ENCODE measurements around the gene CSF1. TPM values are rescaled to one million over a fixed set of nuclear protein-coding genes. Genes with fewer than 3 reads are reported as not detected.

Gene CSF1
- total and polyA plus RNA-seq, 2 experiments from 2014 or later: 9.1 to 19.1 TPM

DNA sequence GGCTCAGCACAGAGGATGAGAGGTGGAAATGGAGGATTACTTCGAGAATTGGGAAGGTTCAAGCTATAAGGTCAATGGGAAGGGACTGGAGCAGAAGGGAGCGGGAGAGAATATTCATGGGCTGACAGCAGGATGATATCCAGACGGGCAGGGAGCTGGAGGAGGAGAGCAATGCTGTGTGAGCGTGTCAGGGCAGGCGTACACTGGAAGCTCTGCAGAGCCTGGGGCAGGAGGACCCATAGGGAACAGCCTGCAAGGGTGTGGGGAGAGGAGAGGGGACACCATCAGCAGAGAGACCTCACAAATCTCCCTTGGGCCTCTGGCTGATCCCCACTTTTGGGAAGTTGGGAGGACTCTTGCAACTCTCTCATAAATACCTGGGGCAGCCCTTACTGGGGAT, 13.7 kb downstream of the CSF1 start:
- TF ChIP-seq EZH2 (IDR thresholded peaks at IDR 0.05; ENCODE audit: borderline replicate concordance): no peak
- TF ChIP-seq, protein P1, sequence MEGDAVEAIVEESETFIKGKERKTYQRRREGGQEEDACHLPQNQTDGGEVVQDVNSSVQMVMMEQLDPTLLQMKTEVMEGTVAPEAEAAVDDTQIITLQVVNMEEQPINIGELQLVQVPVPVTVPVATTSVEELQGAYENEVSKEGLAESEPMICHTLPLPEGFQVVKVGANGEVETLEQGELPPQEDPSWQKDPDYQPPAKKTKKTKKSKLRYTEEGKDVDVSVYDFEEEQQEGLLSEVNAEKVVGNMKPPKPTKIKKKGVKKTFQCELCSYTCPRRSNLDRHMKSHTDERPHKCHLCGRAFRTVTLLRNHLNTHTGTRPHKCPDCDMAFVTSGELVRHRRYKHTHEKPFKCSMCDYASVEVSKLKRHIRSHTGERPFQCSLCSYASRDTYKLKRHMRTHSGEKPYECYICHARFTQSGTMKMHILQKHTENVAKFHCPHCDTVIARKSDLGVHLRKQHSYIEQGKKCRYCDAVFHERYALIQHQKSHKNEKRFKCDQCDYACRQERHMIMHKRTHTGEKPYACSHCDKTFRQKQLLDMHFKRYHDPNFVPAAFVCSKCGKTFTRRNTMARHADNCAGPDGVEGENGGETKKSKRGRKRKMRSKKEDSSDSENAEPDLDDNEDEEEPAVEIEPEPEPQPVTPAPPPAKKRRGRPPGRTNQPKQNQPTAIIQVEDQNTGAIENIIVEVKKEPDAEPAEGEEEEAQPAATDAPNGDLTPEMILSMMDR (IDR thresholded peaks at IDR 0.05; ENCODE audit: poor library complexity): no peak
- no peak for TF ChIP-seq EZH2phosphoT487 (IDR thresholded peaks at IDR 0.05; ENCODE audit: low read depth, severe bottlenecking, unreplicated experiment)
- no peaks in the 10 kb centered on the region for H4K20me1 ChIP-seq (ENCODE audit: insufficient read depth, poor library complexity, severe bottlenecking)
- H3K27me3 ChIP-seq: no peaks in the 10 kb centered on the region
- H3K27ac ChIP-seq: no peak overlapping the region
- no peaks in the 10 kb centered on the region for H3K36me3 ChIP-seq (replicated peaks; ENCODE audit: insufficient read depth, low read depth)
- H3K9me2 ChIP-seq (replicated peaks; ENCODE audit: insufficient read depth): no peaks in the 10 kb centered on the region
- no peak overlapping the region for H2AFZ ChIP-seq
- 73% methylated on average over 5 of the region's 5 CpGs for WGBS (ENCODE audit: low lambda C conversion rate, missing lambda C conversion rate)
- H3K9me3 ChIP-seq (ENCODE audit: low read depth): no peaks in the 10 kb centered on the region
- no peaks in the 10 kb centered on the region for H3K79me2 ChIP-seq
- no peak overlapping the region for H3K4me2 ChIP-seq
- peaks cover 8% of the 10 kb centered on the region for H3K4me1 ChIP-seq (ENCODE audit: insufficient read depth)
- no peak for DNase-seq (ENCODE audit: low spot score)
- no peak overlapping the region for H3K4me3 ChIP-seq

DNA sequence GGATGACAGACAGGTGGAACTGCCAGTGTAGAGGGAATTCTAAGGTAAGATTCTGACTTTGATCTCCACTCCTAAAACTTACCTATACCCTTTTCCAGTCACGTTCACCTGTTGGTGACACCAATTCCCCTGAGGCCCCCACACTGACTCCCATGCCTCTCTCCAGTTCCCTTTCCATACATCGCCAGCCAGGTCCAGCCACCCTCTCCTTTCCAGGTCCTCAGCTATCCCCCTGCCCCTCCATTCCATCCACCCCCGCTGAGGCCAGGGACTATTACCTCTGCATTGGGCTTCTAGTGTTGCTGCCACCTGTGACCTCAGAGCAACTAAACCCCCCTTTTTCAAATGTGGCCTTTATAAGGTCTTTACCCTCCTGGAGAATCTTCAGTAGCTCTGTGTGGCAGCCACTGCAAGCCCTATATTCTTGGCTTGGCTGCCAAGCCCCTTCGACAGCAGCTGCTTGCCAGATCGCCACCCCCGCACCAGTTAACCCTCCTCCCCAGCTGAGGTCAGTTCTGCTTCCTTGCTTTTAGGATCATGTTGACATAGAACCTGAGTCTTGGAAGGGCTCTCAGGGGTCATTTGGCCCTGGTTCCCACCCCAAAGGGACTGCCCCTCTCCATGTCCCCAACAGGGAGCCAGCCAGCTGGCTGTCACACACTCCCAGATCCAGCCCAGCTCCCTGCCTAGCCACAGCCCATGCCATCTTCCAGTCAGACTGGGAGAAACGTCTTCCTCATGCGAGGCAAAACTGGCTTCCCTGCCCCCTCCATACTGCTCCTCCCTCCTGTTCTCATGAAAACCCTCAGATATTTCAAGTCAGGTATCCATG, 14.7 kb downstream of the CSF1 start:
- no peak overlapping the region for H3K4me3 ChIP-seq
- H3K27ac ChIP-seq: no peak overlapping the region
- no peak for DNase-seq (ENCODE audit: low spot score)
- WGBS (ENCODE audit: low lambda C conversion rate, missing lambda C conversion rate): 89% methylated on average over 8 of the region's 8 CpGs
- H3K4me2 ChIP-seq: no peak overlapping the region
- H4K20me1 ChIP-seq (ENCODE audit: insufficient read depth, poor library complexity, severe bottlenecking): no peaks in the 10 kb centered on the region
- no peak overlapping the region for H2AFZ ChIP-seq
- H3K27me3 ChIP-seq: no peaks in the 10 kb centered on the region
- peaks cover 8% of the 10 kb centered on the region for H3K4me1 ChIP-seq (ENCODE audit: insufficient read depth)
- TF ChIP-seq, protein P1 (IDR thresholded peaks at IDR 0.05; ENCODE audit: poor library complexity): no peak
- no peak for TF ChIP-seq EZH2 (IDR thresholded peaks at IDR 0.05; ENCODE audit: borderline replicate concordance)
- no peak for TF ChIP-seq EZH2phosphoT487 (IDR thresholded peaks at IDR 0.05; ENCODE audit: low read depth, severe bottlenecking, unreplicated experiment)
- no peaks in the 10 kb centered on the region for H3K36me3 ChIP-seq (replicated peaks; ENCODE audit: insufficient read depth, low read depth)
- no peaks in the 10 kb centered on the region for H3K9me3 ChIP-seq (ENCODE audit: low read depth)
- no peaks in the 10 kb centered on the region for H3K79me2 ChIP-seq
- H3K9me2 ChIP-seq (replicated peaks; ENCODE audit: insufficient read depth): no peaks in the 10 kb centered on the region

DNA sequence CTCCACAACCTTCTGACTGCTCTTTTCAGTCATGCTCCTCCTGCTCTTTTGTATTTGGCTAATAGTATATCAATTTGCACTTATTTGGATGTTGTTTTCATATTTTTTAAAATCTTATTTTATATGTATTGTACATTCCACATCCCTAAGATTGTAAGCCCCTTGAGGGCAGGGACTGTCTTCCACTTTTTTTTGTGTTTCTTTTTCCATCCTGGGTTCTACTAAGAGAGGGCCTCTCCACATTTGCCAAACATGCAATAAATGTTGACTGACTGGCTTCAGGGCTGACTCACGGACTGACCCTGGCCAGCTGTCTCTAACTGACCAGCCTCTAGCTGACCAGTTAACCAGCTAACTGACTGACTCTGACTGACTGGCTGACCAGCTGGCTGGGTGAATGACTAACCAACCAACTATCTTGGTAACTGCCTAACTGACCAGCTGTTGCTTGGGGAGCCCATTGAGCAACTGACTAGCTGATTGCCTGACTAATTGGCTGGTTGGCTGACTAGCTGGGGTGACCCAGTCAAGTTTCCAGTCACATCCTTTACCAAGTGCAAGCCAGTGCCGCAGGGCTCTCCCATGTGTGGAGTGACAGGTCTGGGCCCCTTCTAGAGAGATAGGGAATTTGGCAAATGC, 16.1 kb downstream of the CSF1 start:
- no peaks in the 10 kb centered on the region for H3K79me2 ChIP-seq
- no peak overlapping the region for H3K4me2 ChIP-seq
- H3K36me3 ChIP-seq (replicated peaks; ENCODE audit: insufficient read depth, low read depth): no peaks in the 10 kb centered on the region
- no peaks in the 10 kb centered on the region for H4K20me1 ChIP-seq (ENCODE audit: insufficient read depth, poor library complexity, severe bottlenecking)
- H3K4me1 ChIP-seq (ENCODE audit: insufficient read depth): peaks cover 20% of the 10 kb centered on the region
- 98% methylated on average over 2 of the region's 2 CpGs for WGBS (ENCODE audit: low lambda C conversion rate, missing lambda C conversion rate)
- no peak overlapping the region for H3K4me3 ChIP-seq
- no peaks in the 10 kb centered on the region for H3K27me3 ChIP-seq
- no peaks in the 10 kb centered on the region for H3K9me2 ChIP-seq (replicated peaks; ENCODE audit: insufficient read depth)
- no peak for DNase-seq (ENCODE audit: low spot score)
- TF ChIP-seq, protein P1 (IDR thresholded peaks at IDR 0.05; ENCODE audit: poor library complexity): no peak
- no peak for TF ChIP-seq EZH2phosphoT487 (IDR thresholded peaks at IDR 0.05; ENCODE audit: low read depth, severe bottlenecking, unreplicated experiment)
- no peak for TF ChIP-seq EZH2 (IDR thresholded peaks at IDR 0.05; ENCODE audit: borderline replicate concordance)
- no peak overlapping the region for H3K27ac ChIP-seq
- H2AFZ ChIP-seq: no peak overlapping the region
- no peaks in the 10 kb centered on the region for H3K9me3 ChIP-seq (ENCODE audit: low read depth)
